Activated T-cell treated with anti-CD3 and anti-CD28 coated beads for 24 hours (primary cell): ENCODE measurements around the gene XIRP1.
A peak's percentile ranks its signal among the peaks of the same experiment; 100 is the strongest.
"Not testable (repeated sequence)": the region's sequence is repeated elsewhere in the genome, so short reads cannot be mapped to it uniquely, and the experiment has no call there.

Experiments used
- DNase-seq: peaks from one replicate; pipeline ENCODE4 v3.0.0-alpha.2; 2020; ENCODE audit warnings: low read depth

XIRP1 gene, protein sequence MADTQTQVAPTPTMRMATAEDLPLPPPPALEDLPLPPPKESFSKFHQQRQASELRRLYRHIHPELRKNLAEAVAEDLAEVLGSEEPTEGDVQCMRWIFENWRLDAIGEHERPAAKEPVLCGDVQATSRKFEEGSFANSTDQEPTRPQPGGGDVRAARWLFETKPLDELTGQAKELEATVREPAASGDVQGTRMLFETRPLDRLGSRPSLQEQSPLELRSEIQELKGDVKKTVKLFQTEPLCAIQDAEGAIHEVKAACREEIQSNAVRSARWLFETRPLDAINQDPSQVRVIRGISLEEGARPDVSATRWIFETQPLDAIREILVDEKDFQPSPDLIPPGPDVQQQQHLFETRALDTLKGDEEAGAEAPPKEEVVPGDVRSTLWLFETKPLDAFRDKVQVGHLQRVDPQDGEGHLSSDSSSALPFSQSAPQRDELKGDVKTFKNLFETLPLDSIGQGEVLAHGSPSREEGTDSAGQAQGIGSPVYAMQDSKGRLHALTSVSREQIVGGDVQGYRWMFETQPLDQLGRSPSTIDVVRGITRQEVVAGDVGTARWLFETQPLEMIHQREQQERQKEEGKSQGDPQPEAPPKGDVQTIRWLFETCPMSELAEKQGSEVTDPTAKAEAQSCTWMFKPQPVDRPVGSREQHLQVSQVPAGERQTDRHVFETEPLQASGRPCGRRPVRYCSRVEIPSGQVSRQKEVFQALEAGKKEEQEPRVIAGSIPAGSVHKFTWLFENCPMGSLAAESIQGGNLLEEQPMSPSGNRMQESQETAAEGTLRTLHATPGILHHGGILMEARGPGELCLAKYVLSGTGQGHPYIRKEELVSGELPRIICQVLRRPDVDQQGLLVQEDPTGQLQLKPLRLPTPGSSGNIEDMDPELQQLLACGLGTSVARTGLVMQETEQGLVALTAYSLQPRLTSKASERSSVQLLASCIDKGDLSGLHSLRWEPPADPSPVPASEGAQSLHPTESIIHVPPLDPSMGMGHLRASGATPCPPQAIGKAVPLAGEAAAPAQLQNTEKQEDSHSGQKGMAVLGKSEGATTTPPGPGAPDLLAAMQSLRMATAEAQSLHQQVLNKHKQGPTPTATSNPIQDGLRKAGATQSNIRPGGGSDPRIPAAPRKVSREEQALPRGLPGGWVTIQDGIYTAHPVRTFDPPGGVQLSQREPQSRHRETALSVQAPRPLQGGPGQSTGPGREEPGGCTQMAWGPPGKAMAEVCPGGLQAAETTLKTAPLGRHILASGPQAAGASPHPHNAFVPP (N-terminal part only)

GRCh38 chr3:39192490-39193092 lies at the start of gene XIRP1:
Gene XIRP1, minus strand, starts transcription at chr3:39192595. Its CDS starts 3,150 bp downstream, at chr3:39189445.
- DNase-seq, result peak; percentile 35

DNA sequence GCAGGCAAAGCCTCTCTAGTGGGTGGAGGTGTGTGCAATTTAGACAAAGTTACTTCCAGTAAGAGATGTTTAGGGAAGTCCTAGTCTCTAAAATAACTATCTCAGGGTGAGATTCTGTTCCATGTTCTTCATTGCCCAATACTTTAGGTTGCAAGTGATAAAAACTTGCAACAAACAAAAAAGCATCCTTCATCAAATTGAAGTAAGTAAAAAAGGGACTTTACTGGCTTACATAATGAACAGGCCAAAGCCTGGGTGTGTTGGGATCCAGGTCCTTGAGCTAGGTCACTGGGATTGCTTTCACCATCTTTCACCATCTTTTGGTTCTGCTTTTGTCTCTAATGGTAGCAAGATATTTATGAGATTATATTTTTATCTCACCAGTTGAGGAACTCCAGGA lies 49.2 kb upstream of the XIRP1 start:
- DNase-seq, result no peak

- DNase-seq, result no peak
Measured at GRCh38 chr3:39237027-39237426, 44.6 kb upstream of the XIRP1 start.

DNA sequence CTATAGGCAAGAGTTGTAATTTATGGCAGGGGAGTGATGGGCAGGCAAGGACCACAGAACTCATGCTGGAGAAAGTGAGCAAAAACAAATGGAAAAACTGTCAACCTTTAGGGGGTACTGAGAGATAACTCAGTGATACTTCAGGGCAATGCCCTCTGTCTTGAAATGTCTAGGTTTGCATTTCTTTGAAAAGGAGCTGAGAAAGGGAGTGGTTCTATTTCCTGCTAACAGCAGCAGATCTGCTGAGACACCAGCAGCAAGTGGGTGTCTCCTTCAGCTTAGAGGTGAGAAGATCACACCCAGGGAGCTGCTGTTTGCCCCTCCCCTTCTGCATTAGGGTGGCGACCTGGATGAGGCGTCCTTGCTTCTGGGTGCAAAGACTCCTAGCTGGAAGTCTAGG lies 42.3 kb upstream of the XIRP1 start:
- DNase-seq, result no peak

GRCh38 chr3:39232859-39233258 lies 40.5 kb upstream of the XIRP1 start:
- no peak for DNase-seq

- no peak for DNase-seq
Measured at GRCh38 chr3:39230453-39230852, 38.1 kb upstream of the XIRP1 start.

- no peak for DNase-seq
Measured at GRCh38 chr3:39228496-39228895, 36.1 kb upstream of the XIRP1 start.

DNA sequence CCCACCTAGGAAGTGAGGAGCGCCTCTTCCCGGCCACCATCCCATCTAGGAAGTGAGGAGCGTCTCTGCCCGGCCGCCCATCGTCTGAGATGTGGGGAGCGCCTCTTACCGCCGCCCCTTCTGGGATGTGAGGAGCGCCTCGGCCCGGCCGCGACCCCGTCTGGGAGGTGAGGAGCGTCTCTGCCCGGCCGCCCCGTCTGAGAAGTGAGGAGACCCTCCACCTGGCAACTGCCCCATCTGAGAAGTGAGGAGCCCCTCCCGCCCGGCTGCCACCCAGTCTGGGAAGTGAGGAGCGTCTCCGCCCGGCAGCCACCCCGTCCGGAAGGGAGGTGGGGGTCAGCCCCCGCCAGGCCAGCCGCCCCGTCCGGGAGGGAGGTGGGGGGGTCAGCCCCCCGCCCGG lies 35.2 kb upstream of the XIRP1 start:
- not testable (repeated sequence) for DNase-seq

- no peak for DNase-seq
Measured at GRCh38 chr3:39226106-39226741, 33.8 kb upstream of the XIRP1 start.

DNA sequence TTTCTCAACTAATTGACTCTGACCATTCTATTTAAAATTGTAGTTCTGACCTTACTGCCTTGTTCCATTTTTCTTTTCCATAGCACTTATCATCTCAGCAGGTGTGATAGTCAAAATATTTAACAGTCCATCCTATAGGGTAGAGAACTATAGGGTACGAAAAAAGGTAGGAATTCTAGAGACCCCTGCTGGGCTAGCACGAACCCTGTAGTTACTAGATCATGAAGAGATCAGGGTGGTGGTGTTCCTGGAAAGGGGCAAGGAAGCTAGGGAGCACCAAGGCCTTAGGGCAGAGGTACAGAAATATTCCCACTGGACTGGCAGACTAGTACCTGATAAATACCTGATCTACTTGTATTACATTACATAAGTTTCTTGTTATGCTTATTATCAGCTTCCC lies 31.9 kb upstream of the XIRP1 start:
- DNase-seq, result no peak

GRCh38 chr3:39222939-39223338 lies 30.5 kb upstream of the XIRP1 start:
- DNase-seq, result no peak

DNA sequence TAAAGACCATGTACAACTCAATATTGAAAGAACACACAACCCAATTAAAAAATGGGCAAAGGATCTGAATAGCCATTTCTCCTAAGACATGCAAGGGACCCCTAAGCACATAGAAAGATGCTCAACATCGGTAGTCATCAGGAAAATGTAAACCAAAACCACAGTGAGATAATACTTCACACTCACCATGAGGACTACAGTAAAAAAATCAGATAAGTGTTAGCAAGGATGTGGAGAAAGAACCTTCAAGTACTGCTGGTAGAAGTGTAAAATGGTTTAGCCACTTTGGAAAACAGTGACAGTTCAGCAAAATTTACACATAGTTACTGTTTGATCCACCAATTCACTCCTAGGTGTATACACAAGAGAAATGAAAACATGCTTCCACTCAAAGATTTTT lies 30.1 kb upstream of the XIRP1 start:
- DNase-seq, result no peak

- DNase-seq, result no peak
Measured at GRCh38 chr3:39221141-39221530, 28.7 kb upstream of the XIRP1 start.

DNA sequence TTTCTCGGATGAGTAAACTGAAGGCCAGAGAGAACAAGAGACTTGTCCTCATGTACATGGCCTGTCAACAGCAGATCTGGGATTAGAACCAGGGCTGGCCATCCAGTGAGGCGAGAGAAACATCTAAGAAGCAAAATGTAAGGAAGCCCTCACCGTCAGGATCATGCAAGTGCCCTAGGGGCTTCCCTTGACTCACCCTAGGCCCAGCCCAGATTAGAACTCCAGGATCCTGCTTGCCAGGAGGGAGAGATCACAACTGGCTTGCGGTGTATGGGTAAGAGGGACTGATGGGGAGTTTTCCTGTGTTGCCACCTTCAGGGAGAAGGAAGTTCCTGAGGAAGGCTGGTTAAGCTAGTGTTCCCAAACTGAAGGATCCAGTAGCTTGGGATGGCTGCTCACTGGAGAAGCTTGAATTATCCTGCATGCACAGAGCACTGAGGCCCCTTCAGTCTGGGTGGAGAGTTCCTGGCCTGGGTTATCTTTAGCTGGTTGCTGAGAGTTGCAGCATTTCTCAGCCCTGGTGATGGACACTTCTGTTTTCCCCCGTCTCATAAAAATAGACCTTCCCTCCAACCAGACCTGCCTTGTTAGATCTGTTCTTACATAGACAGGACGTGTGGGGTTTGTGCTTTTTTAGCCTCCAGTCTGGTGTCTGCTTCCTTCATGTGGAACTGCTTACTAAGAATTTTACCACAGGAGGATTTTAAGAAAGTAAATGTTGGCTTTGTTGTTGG lies 28.2 kb upstream of the XIRP1 start:
- DNase-seq, result no peak

- no peak for DNase-seq
Measured at GRCh38 chr3:39219702-39220101, 27.3 kb upstream of the XIRP1 start.

GRCh38 chr3:39216176-39216790 lies 23.9 kb upstream of the XIRP1 start:
- DNase-seq, result no peak

GRCh38 chr3:39213613-39214012 lies 21.2 kb upstream of the XIRP1 start:
- DNase-seq, result no peak

DNA sequence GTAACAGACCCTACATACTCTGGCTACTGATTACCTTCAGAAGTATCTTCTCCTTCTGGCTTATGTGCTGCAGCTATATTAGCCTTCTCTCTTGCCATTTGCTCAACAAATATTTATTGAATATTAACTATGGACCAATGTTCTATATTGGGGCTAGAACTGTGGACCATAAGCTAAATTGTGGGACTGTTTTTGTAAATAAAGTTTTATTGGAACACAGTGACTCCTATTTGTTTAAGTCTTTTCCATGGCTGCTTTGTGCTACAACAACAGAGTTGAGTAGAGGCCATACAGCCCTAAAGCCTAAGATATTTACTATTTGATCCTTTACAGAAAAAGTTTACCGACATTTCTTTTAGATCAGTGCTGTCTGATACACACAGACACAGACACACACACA lies 20.3 kb upstream of the XIRP1 start:
- no peak for DNase-seq

GRCh38 chr3:39211332-39212130 lies 19.1 kb upstream of the XIRP1 start:
- DNase-seq, result no peak
